Stimulated activated CD4-positive, alpha-beta T cell treated with anti-CD3 and anti-CD28 coated beads, Interleukin-12 subunit alpha, Interleukin-12 subunit beta, amount 100 ng/mL, for 24 hours (primary cell): ENCODE measurements around the gene VEPH1.

Source experiments
- DNase-seq, 2 experiments: peaks; one replicate each; pipeline ENCODE4 v3.0.0-alpha.2; 2020; ENCODE audit warnings: low read depth in 2 of 2

Gene VEPH1

DNA sequence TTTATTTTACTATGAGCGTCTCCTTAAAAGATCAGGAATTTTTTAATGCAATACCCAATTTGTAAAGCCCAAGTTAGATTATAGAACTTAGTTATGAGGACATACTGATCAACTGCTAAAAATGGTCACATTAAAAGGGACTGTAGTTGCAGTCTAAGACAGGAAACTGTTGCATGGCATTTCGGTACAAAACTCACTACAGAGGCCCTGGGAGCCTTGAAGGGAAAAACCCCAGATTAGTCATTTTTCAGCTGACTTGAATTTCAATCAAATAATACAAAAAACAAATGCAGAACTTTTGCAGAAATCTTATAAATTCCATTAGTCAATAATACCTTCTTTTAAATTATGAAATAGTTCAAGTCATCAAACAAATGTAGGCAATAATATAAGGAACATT lies 73.5 kb downstream of the VEPH1 start:
- DNase-seq: no peak

DNA sequence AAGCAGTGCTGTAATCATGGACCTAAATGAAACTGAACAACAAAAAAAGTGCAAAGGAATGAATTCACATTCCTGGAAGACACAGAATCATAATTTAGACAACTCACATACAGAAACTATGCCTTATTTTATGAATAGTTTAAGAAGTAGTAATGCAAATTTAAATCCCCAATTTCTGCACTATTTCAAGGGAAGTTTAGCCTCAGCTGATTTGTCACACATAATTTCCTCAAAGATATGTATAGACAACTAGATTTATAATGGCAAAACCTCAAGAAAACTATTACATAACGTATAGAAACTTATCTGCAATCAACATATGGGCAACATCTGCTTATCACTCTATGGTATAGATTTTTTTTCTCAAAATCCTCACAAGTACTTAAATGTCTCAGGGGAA lies 74.4 kb downstream of the VEPH1 start:
- DNase-seq: no peak

DNA sequence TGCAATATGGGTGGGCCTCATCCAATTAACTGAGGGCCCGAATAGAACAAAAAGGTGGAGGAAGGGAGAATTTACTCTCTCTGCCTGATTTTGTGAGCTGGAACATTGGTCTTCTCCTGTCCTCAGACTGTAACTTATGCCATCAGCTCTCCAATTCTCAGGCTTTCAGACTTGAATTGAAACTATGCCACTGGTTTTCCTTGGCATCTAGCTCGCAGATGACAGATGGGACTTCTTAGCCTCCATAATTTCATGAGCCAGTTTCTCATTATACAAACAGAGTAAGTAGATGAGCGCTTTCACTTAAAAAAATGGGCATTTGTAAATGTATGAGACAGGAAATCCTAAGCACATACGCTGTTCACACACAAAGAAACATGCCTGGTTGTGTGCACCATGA lies 75.3 kb downstream of the VEPH1 start:
- DNase-seq: no peak

DNA sequence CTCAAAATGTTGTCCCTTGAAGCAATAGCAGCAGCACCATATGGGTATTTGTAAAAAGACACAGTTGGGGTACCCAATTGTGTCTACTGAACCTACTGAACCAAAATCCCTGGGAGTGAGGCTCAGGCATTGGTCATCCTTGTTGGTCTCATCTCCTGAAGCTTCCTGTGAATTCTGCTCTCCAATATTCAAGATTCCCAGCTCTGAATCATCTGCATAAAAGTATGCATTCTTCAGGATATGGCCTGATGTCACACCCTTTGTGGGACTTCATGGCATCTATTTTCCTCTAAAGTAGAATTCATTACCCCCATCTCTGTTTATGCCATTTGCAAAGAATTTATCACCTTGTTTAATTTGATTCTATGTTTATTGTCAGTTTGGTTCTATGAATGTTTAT lies 79.9 kb downstream of the VEPH1 start:
- no peak for DNase-seq

DNA sequence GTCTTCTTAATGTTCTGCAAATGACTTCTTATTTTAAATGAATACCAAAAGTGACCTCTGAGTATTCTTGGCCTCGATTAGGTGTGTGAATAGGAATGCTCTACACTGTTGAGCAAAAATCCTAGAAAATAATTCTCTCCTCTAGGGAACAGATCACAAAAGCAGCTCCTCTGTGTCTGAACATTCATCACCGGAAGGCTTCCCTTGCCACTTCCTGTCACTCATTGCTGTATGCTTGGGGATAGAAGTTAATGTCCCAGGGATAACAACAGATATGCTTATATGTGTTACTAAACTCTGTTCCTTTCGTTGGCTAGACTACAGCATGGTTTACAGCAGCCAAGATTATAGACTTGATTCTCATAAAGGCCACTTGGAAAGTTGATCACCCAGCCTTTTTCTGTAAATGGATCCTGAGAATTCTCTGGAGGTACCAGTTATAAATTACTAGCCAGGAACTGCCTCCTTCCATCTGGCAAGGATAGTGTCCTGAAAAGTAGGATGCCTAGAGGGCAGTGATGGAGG lies 82.5 kb downstream of the VEPH1 start:
- DNase-seq: no peak

DNA sequence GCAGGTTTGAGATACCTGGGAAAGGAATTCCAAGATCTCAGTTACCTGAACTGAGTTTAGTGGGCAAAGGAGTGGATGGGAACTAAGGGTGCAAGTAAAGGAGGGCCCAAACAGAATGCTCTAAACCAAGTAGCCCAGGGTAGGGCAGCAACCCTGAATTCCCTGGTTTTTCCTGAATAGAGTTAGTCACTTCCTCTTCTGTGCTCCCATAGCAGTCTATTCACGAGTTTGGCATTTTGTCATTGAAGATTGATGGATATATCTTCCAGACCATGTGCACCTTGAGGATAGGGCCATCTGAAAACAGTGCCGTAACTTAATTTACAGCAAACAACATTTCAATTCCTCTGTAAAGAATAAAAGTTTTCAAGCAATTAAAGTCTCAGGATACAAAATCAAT lies 85.1 kb downstream of the VEPH1 start:
- DNase-seq: no peak

DNA sequence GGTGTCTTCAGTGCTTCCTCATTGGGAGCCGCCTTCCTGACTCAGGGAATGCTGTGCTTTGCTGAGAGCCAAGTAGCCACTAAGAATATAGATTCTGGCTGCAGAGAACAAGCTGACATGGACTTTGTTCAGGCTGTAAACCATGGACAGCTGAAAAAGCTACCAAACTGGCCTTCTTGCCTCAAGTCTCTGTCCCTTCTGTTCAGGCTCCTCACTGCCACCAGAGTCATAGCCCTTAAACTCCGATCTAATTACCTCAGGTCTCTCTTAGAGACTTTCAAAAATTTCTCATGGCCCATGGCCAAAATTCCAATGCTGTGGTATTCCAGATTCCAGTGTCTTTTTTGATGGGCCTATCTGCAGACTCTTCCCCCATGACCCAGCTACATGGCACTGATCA lies 86.0 kb downstream of the VEPH1 start:
- DNase-seq: no peak

DNA sequence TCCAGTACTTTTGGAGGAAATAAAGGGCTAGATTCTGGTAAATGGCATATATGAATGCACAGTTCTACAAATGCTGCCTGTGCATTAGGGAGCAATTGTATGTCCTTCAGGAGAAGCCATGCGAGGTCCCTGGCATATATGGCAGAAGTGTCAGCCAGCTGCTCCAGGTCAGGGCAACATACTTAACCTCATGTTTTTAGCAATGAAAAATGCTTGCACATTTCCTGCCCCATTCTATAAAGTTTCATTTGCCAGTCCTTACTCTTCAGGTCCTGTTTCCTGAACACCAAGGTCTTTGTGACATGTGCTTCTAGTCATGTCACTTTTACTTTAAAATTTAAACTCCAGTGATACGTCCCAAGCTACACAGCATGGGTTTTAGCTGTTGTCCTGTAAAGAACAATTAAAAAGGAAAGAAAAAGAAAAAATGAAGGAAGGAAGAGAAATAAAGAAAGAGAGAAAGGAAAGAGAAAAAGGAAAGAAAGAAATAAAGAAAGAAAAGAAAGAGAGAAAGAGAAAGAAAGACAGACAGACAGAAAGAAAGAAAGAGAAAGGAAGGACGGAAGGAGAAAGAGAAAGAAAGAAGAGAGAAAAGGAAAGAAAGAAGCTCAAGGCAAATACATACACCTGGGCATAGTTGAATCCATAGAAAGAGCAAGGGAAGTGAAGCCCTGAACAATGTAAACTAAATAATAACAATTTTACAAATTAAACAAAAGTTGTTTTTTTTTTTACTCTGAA lies 86.7 kb downstream of the VEPH1 start:
- no peak for DNase-seq

DNA sequence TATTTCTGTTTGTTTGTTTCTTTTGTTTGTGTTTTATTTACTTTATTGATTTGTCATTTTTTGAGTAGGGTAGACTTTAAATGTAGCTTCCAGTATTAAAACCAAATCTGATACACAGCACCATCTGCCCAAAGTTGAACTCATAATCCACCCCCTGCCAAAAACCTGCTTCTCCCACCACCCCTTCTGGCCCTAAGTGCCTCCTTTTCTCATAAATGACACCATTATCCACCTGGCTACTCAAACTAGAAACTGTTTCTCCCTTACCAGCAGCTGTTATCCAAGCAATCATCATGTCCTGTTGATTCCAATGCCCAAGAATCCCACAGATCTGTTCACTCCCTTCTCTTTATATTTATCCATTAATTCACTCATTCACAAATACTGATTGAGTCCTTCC lies 88.4 kb downstream of the VEPH1 start:
- no peak for DNase-seq

DNA sequence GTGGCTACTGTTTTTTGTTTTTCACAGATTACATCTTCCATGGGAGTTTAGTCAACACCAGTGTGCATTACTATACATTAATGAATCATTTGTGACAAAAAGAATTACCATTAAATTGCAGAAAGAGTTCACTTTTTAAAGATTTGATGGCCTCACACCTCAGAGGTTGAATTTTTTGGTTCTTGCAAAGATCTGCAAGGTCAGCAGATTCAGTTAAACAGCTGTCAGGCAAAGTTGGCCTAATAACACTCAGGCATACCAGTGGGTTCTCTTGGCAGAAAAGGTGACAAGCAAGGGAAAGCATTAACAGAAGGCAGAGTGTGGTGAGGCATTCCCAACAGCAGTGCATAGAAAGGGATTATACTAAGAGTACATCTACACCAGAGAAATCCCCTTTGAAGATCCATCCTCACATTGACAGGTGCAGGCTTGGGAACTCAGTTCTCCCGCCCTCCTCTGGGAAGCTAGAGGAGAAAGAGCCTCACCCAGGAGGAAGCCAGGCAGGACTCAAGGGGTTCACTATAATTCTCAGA lies 90.8 kb downstream of the VEPH1 start:
- DNase-seq: no peak

DNA sequence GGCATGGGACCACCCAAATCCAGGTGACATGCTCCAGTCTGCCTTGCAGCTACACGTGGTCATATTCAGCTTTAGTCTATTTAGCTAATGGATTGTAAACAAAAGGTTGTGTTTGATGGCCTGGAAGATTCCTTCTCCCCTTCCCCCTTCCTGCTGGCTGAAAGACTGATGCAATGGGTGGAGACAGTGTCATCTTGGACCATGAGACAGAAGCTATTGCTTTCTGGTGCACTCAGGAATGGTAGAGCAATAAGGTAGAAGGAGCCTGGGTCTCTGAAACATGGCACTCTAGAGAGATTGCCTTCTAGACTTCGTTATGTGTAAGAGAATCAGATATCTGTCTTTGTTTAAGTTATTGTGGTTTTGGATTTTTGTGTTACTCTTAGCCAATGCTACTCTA lies 92.3 kb downstream of the VEPH1 start:
- DNase-seq: no peak

DNA sequence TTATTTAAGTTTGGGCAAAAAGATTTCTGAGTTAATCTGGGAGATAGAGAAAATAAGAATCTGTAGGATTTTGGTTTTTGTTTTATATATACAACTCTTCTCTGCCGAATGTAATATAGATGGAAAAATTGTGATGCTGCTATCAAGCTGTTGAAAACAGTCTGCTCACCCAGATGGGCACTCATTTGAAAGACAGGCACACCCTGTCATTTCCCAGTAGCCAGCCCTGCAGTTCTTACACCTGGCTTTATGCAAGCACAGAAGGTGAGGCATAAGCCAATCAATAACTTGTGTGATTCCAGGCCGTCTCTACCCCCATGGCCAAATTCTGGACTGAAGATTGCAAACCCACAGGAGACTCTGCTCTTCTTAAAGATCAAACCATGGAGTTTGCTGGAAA lies 93.7 kb downstream of the VEPH1 start:
- no peak for DNase-seq

DNA sequence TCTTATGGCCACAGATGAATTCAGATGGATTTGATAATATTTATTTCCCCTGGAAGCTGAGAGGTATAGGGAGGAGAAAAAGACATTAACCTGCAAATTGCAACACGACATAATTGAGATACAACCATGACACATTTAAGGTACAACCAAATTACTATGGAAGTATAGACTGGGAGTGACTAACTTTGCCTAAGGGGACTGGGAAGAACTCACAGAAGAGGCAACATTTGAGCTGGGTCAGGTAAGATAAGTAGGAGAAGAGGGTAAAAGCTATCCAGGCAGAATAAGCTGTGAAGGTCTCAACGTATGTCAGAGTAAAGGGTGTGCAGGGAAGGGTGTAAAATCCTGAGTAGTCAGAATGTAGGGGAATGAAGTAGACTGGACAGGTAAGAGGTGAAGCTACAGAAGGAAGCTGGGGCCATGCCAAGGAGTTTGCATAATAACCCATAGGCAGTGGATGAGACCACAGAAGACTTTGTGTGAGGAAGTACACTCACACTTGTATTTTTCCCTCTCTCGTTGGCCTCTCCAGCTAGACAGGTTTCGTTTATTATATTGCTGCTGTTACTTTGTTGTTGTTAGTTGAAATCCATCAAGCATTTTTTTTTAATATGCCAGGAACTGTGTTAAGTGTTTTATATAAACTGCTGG lies 94.6 kb downstream of the VEPH1 start:
- no peak for DNase-seq

DNA sequence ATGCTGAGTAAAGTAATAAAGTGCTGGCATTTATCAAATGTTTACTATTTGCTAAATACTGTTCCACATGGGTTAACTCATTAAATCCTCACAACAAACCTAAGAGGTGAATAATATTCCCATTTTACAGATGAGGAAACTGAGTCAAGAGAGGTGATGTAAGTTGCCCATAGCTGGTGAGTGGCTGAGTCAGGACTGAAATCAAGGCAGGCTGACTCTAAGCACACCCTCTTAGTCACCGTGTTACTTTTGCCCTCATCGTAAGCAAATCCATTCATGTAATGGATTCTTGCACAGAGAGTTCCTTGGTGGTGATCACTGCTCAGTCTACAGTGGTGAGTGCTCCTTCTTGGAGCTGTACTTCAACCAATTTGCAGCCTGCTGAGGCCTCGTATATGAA lies 95.4 kb downstream of the VEPH1 start:
- DNase-seq: no peak

DNA sequence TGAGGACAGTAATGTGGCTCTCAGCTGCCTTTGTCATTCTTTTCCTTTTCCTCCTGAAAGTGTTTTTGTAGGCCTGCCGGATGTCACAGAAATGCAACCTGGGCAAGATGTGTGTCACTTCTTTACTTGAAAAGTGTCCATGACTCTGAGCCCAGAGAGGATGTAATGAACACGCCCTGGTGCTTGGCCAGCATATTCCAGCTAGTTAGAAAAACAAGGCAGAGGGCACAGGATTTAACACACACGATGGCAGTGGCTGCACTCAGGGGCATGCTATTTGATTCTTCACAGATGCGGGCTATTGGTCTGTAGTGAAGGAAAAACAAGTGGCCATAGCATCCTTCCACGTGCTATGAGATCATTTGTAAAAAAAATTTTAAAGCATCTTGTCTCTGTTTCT lies 96.8 kb downstream of the VEPH1 start:
- no peak for DNase-seq

DNA sequence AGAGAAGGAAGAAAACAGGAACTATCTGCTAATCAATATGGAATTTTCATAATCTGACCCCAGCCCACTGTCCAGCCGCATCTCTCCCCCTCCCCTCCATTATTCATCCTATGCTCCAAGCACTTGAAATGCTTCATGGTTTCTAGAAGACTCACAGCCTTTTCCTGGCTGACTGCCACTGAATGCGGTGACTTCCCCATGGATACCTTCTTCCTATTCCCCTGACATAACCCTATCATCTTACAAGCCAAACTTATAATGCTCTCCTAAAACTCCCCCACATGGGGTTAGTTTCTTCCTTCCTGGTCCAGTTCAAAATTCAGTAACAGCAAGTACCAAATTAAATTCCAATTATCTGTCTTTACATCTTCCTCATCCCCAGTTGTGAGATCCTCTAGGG lies 97.8 kb downstream of the VEPH1 start:
- DNase-seq: no peak

DNA sequence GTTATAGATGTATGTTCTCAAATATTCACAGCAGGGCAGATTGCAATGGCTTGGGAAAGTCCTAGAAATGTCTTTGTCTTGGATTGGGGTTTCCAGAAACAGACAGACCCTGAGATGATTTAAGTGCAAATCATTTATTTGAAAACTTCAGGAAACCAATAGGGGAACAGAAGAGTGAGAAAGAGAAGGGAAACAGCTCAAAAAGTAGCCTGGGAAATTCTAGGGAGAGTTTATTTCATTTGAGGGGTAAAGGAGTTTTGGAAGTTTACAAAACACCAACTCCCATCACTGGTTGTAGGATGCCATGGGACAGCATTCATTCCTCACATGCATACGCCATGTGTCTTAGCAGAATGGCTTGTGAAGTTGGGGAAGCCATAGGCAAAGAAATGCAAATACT lies 98.8 kb downstream of the VEPH1 start:
- DNase-seq: no peak

DNA sequence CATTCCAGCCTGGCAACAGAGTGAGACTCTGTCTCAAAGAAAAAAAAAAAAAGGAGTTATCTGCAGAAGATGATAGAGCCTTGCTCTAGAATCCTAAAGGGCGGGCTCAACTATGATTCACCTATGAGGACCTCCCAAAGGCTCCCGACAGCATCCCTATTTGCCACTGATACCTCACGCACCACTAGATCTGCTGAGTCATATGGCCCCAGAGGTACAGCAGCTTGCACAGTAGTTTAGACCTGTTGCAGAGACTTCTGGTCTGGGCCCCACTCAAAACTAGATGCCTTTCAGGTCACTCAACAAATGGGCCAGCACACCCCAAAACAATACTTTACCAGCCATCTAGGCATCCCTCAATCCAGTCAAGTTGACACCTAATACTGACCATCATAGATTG lies 104.6 kb downstream of the VEPH1 start:
- DNase-seq: no peak

DNA sequence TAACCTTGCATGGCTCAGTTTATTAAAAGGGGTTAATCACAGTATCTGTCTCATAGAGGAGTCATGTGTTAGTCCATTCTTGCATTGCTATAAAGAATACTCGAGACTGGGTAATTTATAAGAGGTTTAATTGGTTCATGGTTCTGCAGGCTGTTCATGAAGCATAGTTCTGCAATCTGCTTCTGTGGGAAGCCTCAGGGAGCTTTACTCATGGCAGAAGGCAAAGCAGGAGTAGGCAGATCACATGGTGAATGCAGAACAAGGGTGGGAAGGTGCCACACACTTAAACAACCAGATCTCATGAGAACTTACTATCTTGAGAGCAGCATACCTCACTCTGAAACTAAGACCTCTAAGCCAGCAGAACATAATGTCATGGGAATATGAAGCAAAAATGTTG lies 108.8 kb downstream of the VEPH1 start:
- DNase-seq: no peak

DNA sequence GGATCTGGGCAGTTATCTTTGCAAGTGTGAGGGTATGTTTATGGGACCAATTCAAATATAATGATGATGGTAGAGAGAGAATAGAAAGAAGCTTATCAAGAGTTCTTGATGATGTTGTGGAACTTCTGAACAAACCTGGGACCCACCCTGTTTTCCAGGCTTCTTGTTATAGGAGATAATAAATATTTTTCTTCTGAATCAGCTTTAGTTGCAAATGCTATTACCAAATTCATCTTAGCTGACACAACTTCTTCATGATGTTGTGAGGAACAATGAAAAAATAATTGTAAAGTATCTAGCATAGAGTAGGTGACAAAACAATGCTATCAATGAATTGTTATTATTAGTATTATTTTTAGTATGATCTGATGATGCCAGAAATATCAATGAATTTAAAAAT lies 110.1 kb downstream of the VEPH1 start:
- no peak for DNase-seq

DNA sequence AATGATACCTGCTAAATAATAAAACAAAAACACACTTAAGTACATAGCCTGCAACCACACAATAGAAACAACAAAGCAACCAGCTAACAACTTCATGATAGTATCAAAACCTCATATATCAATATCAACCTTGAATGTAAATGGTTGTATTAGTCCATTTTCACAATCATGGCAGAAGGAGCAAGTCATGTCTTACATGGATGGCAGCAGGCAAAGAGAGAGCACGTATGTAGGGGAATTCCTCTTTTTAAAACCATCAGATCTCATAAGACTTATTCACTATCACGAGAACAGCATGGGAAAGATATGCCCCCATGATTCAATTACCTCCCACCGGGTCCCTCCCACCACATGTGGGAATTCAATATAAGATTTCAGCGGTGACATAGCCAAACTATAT lies 111.1 kb downstream of the VEPH1 start:
- DNase-seq: no peak

DNA sequence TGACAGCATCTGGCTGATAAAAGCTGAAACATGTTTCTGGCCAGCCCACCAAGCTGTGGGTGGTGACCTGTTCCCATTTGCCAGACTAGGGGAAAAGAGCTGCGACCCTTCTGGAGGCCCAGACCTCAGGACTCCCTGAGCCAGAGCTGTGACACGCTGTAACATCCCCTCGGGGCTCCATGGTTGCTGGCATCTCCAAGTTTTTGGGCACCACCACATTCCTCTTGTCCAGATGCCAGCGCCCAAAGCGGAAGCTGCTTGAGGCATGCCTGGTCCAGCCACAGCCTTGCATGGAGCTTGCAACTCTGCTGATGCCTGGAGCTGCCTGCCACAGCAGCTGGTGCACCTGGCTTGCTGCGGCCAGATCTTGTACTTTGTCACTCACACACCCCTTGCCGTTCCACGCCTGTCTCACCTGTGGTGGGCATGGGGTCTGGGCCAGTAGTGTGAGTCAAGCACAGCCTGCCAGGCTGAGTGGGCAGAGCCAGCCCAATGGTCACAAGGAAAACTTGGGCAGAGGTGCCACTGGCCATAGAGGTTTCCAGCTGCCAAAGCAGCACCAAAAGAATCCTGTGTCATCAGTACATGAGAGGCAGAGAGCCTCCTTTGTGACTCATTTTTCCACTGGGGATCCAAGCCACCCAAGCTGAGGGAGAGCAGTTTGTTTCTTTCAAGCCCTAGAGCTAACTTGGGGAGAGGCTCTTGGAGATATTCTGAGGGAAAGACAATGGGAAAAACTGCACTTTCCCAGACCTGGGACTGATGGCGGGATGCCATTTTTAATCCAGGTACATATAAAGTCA lies 112.3 kb downstream of the VEPH1 start:
- no peak for DNase-seq

DNA sequence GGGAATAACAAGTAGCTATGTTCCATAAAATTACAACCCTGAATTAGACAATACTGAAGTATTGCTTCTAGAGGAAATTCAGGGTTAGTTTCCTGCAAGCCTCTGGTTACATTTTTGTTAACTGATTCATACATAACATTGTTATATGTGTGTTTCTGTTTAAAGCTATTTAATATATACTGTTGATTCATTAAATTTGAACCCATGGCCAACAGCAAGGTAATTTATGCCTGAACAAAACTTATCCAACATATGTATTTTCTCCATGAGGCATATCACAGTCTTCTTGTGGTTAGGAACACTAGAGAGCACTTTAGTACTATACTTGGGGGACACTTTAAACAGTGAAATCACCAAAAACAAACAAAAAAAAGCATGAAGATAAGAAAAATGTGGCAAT lies 114.2 kb downstream of the VEPH1 start:
- DNase-seq: no peak
